IPS-18c (cell line): Measurements from ENCODE around the gene SVIL.
"Not testable (repeated sequence)": the region's sequence is repeated elsewhere in the genome, so short reads cannot be mapped to it uniquely, and the experiment has no call there.

Source experiments
- H3K4me3 ChIP-seq: 2 replicates; pipeline ENCODE4 v1.7.0; 2013; ENCODE audit warnings: low read depth, mild to moderate bottlenecking, low read length, moderate library complexity; ENCODE audit not compliant: insufficient read depth
- H3K9me3 ChIP-seq: one replicate; pipeline ENCODE4 v1.6.1; 2013; ENCODE audit warnings: mild to moderate bottlenecking, low read length, moderate library complexity; ENCODE audit not compliant: control insufficient read depth, insufficient read depth

Gene SVIL

GRCh38 chr10:29595636-29596225 is 39.0 kb downstream of the SVIL start:
- no peak overlapping the region for H3K4me3 ChIP-seq
- H3K9me3 ChIP-seq, result no peaks in the 10 kb centered on the region

DNA sequence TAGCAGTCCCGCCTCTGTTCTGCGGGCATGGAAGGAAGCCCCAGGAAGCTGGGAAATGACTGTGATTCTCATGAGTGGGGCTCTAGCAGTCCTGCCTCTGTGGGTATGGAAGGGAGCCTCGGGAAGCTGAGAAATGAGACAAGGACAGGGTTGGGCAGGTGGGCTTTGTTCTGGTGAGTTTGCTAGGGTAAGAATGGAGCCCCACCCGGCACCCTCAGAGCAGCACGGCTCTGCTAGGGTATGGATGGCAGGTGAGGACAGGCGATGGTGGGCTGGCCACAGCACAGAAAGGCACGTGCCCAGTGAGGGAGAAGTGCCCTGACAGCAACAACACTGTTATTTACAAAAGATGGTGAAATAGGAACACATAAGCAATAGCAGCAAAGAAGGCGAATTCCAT is 39.6 kb downstream of the SVIL start:
- no peak overlapping the region for H3K4me3 ChIP-seq
- no peaks in the 10 kb centered on the region for H3K9me3 ChIP-seq

- Histone ChIP-seq H3K4me3 (no peak overlapping the region), H3K9me3 (no peaks in the 10 kb centered on the region)
These were observed 43.2 kb downstream of the SVIL start for GRCh38 chr10:29591651-29591968.

DNA sequence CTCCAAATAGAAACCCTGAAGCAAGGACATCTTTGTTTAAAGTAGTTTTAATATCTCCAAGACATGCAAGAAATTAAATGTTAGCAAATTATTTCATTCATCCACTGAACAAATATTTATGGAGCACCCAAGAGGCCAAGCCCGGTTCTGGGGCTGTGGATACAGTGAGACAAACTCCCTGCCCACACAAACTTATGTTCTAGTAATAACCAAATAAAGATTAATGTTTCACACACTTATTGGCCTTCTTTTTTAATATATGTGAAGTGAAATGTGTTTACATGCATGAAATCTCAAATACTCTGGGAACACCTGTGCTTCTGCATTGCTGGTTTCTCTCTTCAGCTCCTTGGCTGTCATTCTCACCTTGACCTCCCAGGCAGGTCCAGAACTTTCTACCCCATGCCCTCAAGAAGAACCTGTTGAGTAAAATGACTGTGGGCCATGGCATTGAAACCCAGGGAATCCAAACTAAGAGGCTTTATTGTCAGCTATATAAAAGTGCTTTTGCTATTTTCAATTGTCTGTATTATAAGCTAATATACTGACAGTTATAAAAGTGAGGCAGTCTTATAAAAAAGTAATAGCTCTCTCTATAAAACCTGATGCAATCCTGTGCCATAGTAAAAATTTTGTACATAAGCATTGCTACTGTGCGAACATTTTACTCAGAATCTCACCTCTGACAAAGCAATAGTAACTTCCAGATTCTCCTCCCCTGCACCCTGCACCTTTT is 43.7 kb downstream of the SVIL start:
- H3K4me3 ChIP-seq, result no peak overlapping the region

GRCh38 chr10:29588629-29589421 is 45.9 kb downstream of the SVIL start:
- Histone ChIP-seq H3K9me3 (no peaks in the 10 kb centered on the region), H3K4me3 (no peak overlapping the region)

More for the DNA sequence above, 43.7 kb downstream of the SVIL start:
- no peaks in the 10 kb centered on the region for H3K9me3 ChIP-seq

DNA sequence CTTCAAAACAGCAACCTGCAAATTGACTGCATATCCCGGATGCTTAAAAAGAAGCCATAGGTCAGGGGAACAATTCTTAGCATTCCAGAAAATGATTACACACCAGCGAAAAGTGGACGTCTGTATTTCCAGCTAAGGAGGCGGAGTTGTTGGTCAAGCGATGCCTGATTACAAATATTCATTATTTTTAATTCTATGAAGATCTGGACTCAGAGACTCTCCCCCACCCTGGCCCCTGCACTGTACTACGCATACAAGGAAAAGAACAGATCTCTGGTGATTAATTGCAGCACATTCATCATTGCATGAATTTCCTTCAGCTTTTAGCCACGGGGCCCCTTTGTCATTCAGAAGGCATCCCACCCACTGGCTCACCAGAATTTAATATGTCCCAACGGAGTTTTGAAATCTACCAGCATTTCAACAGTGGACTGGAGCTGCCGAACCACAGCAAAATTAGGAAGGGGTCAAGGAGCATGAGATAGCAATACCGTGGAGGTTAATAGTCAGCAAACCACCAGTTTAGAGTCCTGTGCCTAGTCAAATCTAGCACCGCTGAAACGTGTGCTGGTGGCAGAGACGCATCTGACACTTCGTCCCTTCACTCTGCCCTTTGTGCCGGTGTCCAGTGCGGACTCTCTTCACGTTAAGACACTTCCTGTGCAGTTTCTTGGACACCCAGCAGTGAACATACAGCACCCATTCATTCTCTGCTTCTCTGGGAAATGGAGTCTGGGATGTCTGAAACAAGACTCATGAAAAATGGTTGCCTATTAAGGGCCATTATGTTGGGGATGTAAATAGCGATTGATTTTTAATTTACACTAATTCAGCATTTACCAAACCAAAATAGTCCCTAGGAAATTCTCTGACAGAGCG is 46.8 kb downstream of the SVIL start:
- not testable (repeated sequence) for H3K4me3 ChIP-seq, H3K9me3 ChIP-seq

GRCh38 chr10:29587102-29587749 is 47.5 kb downstream of the SVIL start:
- H3K9me3 ChIP-seq, result not testable (repeated sequence)

DNA sequence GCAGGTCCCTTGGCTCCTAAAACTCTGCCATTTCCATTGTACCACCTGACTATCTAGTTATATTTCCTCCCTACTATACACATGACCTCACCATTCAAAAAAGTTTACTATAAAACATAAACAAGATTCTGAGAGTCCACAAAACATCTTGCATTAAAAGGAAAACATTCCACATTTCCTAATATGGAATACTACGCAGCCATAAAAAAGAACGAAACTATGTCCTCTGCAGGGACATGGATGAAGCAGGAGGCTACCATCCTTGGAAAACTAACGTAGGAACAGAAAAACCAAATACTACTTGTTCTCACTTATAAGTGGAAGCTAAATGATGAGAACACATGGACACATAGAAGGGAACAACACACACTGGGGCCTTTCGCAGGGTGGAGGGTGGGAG is 48.3 kb downstream of the SVIL start:
- H3K4me3 ChIP-seq, result no peak overlapping the region
- no peaks in the 10 kb centered on the region for H3K9me3 ChIP-seq

More at GRCh38 chr10:29587102-29587749, 47.5 kb downstream of the SVIL start:
- not testable (repeated sequence) for H3K4me3 ChIP-seq

DNA sequence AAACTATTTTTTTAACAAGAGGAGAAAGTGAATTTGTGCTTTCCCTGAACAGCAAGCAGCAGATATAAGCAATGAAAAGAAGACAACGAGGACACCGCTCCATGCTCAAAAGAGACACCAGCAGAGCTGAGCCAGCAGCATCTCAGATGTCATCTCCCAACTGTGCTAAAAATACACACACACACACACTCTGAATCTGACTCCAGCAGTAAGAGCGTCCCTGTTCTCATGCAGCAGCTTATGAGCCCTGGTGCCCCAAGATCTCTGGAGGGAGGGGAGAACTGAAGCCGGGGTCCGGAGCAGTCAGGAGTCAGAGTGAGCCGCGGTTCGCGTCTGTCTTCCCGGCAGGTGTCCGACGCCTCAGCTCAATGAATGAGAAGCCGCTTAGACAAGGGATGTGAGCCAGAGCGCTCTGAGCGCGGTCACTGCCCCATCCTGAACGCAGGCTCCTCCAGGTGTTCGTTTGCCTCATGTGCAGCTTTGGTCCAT is 49.2 kb downstream of the SVIL start:
- H3K4me3 ChIP-seq, result no peak overlapping the region
- H3K9me3 ChIP-seq, result no peaks in the 10 kb centered on the region

DNA sequence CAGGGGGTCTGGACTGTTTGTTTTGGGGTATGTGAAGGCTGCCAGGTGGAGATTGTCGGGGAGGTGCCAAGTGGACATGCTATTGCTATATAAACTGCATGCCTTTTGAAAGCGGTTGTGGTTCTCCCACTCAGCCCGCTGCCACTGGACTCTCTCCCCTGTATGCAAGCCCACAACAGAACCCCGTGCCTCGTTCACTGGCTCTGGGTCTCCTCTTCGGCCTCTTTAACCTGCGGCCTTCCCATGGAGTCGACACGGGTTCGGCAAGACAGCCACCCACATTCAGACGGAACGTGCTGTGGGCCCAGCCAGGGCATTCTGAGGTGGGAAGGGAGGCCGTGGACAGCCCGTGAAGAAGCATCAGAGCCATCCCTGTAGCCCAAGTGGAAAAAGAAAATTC is 50.3 kb downstream of the SVIL start:
- Histone ChIP-seq H3K9me3 (no peaks in the 10 kb centered on the region), H3K4me3 (no peak overlapping the region)

GRCh38 chr10:29583674-29584073 is 51.1 kb downstream of the SVIL start:
- no peaks in the 10 kb centered on the region for H3K9me3 ChIP-seq
- no peak overlapping the region for H3K4me3 ChIP-seq

GRCh38 chr10:29582769-29583168 is 52.0 kb downstream of the SVIL start:
- H3K4me3 ChIP-seq, H3K9me3 ChIP-seq: not testable (repeated sequence)

DNA sequence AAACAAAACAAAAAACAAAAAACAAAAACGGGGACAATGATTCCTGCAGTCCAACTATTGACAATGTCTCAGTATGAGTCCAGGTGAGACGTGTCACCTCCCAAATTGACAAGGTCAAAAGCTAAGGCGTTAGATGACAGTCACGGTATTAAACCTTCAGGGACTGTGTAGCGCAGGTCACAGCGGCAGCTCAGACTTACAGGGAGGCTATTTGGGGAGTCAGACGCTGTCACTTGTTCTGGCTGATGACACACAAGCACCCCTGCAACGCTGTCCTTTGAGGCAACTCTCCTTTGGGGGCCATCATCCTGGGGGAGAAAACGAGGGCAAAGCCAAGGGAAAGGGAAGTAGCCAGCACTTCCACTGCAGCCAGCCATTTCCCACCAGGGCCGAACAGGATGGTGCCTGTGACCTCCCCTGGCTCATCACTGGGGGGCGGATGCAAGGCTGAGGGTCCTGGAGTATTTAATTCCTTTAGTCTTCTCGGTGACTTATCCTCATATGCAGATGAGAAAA is 55.3 kb downstream of the SVIL start:
- no peaks in the 10 kb centered on the region for H3K9me3 ChIP-seq
- no peak overlapping the region for H3K4me3 ChIP-seq

GRCh38 chr10:29578457-29578856 is 56.3 kb downstream of the SVIL start:
- H3K9me3 ChIP-seq, result no peaks in the 10 kb centered on the region
- H3K4me3 ChIP-seq, result no peak overlapping the region

- no peak overlapping the region for H3K4me3 ChIP-seq
- no peaks in the 10 kb centered on the region for H3K9me3 ChIP-seq
These were observed 58.1 kb downstream of the SVIL start for GRCh38 chr10:29576681-29577080.

GRCh38 chr10:29575098-29575455 is 59.7 kb downstream of the SVIL start:
- no peaks in the 10 kb centered on the region for H3K9me3 ChIP-seq
- no peak overlapping the region for H3K4me3 ChIP-seq
